Measurements from ENCODE around the gene EML1. TPM values are rescaled to one million over a fixed set of nuclear protein-coding genes. Genes with fewer than 3 reads are reported as not detected.
A peak's percentile ranks its signal among the peaks of the same experiment; 100 is the strongest.

EML1 gene
- 29.9 and 35.1 TPM in 2 replicates for total RNA-seq

- DNase-seq (ENCODE audit: low read depth in 2 of 2): peak; percentile 40 to 88
Measured at GRCh38 chr14:99793213-99794150, at the start of gene EML1. TSS of gene EML1 (plus strand) at chr14:99793413. CDS start at chr14:99793477, 64 bp downstream.

GRCh38 chr14:99744199-99744872, 48.9 kb upstream of the EML1 start:
- DNase-seq (ENCODE audit: low read depth in 2 of 2): no peak

GRCh38 chr14:99744873-99745224, 48.4 kb upstream of the EML1 start:
- no peak for DNase-seq (ENCODE audit: low read depth in 2 of 2)

GRCh38 chr14:99745307-99745951, 47.8 kb upstream of the EML1 start:
- peak in 1 of 2 donors; percentile 53 for DNase-seq (ENCODE audit: low read depth in 2 of 2)

GRCh38 chr14:99747167-99747566, 46.0 kb upstream of the EML1 start:
- no peak for DNase-seq (ENCODE audit: low read depth in 2 of 2)

GRCh38 chr14:99747582-99748330, 45.5 kb upstream of the EML1 start:
- no peak for DNase-seq (ENCODE audit: low read depth in 2 of 2)

- DNase-seq (ENCODE audit: low read depth in 2 of 2): peak in 1 of 2 donors; percentile 27
Measured at GRCh38 chr14:99748529-99748928, 44.7 kb upstream of the EML1 start.

GRCh38 chr14:99749142-99749541, 44.1 kb upstream of the EML1 start:
- DNase-seq (ENCODE audit: low read depth in 2 of 2): no peak

GRCh38 chr14:99749763-99750715, 43.2 kb upstream of the EML1 start:
- DNase-seq (ENCODE audit: low read depth in 2 of 2): no peak

GRCh38 chr14:99750746-99751450, 42.3 kb upstream of the EML1 start:
- DNase-seq (ENCODE audit: low read depth in 2 of 2): no peak

GRCh38 chr14:99751539-99752485, 41.4 kb upstream of the EML1 start:
- peak in 1 of 2 donors; percentile 79 for DNase-seq (ENCODE audit: low read depth in 2 of 2)

- DNase-seq (ENCODE audit: low read depth in 2 of 2): peak; percentile 48 to 93
Measured at GRCh38 chr14:99752486-99753121, 40.6 kb upstream of the EML1 start.

GRCh38 chr14:99753225-99754140, 39.7 kb upstream of the EML1 start:
- DNase-seq (ENCODE audit: low read depth in 2 of 2): no peak

GRCh38 chr14:99754141-99755067, 38.8 kb upstream of the EML1 start:
- DNase-seq (ENCODE audit: low read depth in 2 of 2): peak in 1 of 2 donors; percentile 61

GRCh38 chr14:99755068-99755405, 38.2 kb upstream of the EML1 start:
- DNase-seq (ENCODE audit: low read depth in 2 of 2): no peak
